Neuronal stem cell (in vitro differentiated cells): Measurements from ENCODE around the gene NEUROG3. TPM values are rescaled to one million over a fixed set of nuclear protein-coding genes. Genes with fewer than 3 reads are reported as not detected.

Source experiments
- DNase-seq: peaks from one replicate; pipeline ENCODE4 v3.0.0-alpha.2; 2013; ENCODE audit warnings: low spot score
- H2AFZ ChIP-seq: one replicate; pipeline ENCODE4 v1.6.1; 2013; ENCODE audit warnings: mild to moderate bottlenecking, low read length, inconsistent platforms
- H2AK5ac ChIP-seq: 2 replicates; pipeline ENCODE4 v1.6.1; 2013; ENCODE audit warnings: low read depth, mild to moderate bottlenecking, inconsistent platforms, low read length, moderate library complexity, mixed read lengths
- H2BK120ac ChIP-seq: 2 replicates; pipeline ENCODE4 v1.6.1; 2013; ENCODE audit warnings: low read depth, mild to moderate bottlenecking, inconsistent platforms, low read length, moderate library complexity, mixed read lengths
- H2BK12ac ChIP-seq: one replicate; pipeline ENCODE4 v1.6.1; 2013; ENCODE audit warnings: low read length, inconsistent platforms
- H2BK15ac ChIP-seq: 2 replicates; pipeline ENCODE4 v1.6.1; 2013; ENCODE audit warnings: mild to moderate bottlenecking, low read length, inconsistent platforms, mixed read lengths
- H2BK5ac ChIP-seq: one replicate; pipeline ENCODE4 v1.6.1; 2013; ENCODE audit warnings: inconsistent platforms, mild to moderate bottlenecking, low read length, moderate library complexity
- H3K14ac ChIP-seq: one replicate; pipeline ENCODE4 v1.6.1; 2013; ENCODE audit warnings: low read length, inconsistent platforms
- H3K18ac ChIP-seq: 2 replicates; pipeline ENCODE4 v1.6.1; 2013; ENCODE audit warnings: low read length, inconsistent platforms
- H3K23ac ChIP-seq: 2 replicates; pipeline ENCODE4 v1.6.1; 2013; ENCODE audit warnings: low read depth, mild to moderate bottlenecking, mixed read lengths, low read length, inconsistent platforms; ENCODE audit not compliant: poor library complexity
- H3K27ac ChIP-seq: replicated peaks from 3 replicates; pipeline ENCODE4 v1.5.1; 2013; ENCODE audit warnings: low read length, inconsistent platforms
- H3K27me3 ChIP-seq, 3 experiments: 2 replicates each; pipeline ENCODE4 v1.6.1; 2013; ENCODE audit warnings: low read length in 3 of 3, mild to moderate bottlenecking in 2 of 3, inconsistent platforms in 1 of 3, low read depth in 1 of 3, mixed read lengths in 1 of 3, moderate library complexity in 1 of 3; ENCODE audit not compliant: control insufficient read depth in 3 of 3, insufficient read depth in 3 of 3
- H3K36me3 ChIP-seq, 2 donors: replicated peaks in 1 of 2; 2 replicates each; pipeline ENCODE4 v1.6.1; 2013; ENCODE audit warnings: low read length in 2 of 2; ENCODE audit not compliant: control insufficient read depth in 2 of 2, insufficient read depth in 2 of 2
- H3K4ac ChIP-seq: 2 replicates; pipeline ENCODE4 v1.6.1; 2013; ENCODE audit warnings: inconsistent platforms, mild to moderate bottlenecking, low read length, moderate library complexity
- H3K4me1 ChIP-seq, 2 donors: 1 replicate in 1 of 2; 2 replicates in 1 of 2; pipeline ENCODE4 v1.6.1; 2013; ENCODE audit warnings: low read length in 2 of 2, low read depth in 1 of 2; ENCODE audit not compliant: control insufficient read depth in 2 of 2, insufficient read depth in 1 of 2
- H3K4me2 ChIP-seq: one replicate; pipeline ENCODE4 v1.6.1; 2013; ENCODE audit warnings: mild to moderate bottlenecking, low read length, inconsistent platforms; ENCODE audit not compliant: insufficient read depth, poor library complexity, severe bottlenecking
- H3K4me3 ChIP-seq, 2 donors: 2 replicates each; pipeline ENCODE4 v1.5.1; 2013; ENCODE audit warnings: low read length in 2 of 2, mild to moderate bottlenecking in 2 of 2, inconsistent platforms in 1 of 2, moderate library complexity in 1 of 2
- H3K79me1 ChIP-seq: one replicate; pipeline ENCODE4 v1.6.1; 2013; ENCODE audit warnings: low read depth, mild to moderate bottlenecking, inconsistent platforms, low read length, moderate library complexity
- H3K9ac ChIP-seq: one replicate; pipeline ENCODE4 v1.6.1; 2013; ENCODE audit warnings: mild to moderate bottlenecking, low read depth, low read length, inconsistent platforms; ENCODE audit not compliant: poor library complexity
- H3K9me3 ChIP-seq, 2 donors: replicated peaks in 1 of 2; 2 replicates each; pipeline versions ENCODE3 to v1.6.1; 2013; ENCODE audit warnings: low read length in 2 of 2, mild to moderate bottlenecking in 2 of 2, inconsistent platforms in 1 of 2, low read depth in 1 of 2, mixed read lengths in 1 of 2, moderate library complexity in 1 of 2; ENCODE audit not compliant: control insufficient read depth in 2 of 2, insufficient read depth in 1 of 2
- H4K8ac ChIP-seq: one replicate; pipeline ENCODE4 v1.6.1; 2013; ENCODE audit warnings: low read depth, mild to moderate bottlenecking, inconsistent platforms, low read length, moderate library complexity
- H4K91ac ChIP-seq: one replicate; pipeline ENCODE4 v1.6.1; 2013; ENCODE audit warnings: low read length, low read depth, mild to moderate bottlenecking, inconsistent platforms; ENCODE audit not compliant: poor library complexity
- WGBS, 2 donors: extraction: QIAGEN DNeasy Blood & Tissue Kit; methylation state at CpG; one replicate each; pipeline ENCODE4 v1.1.7; 2013; ENCODE audit warnings: missing lambda C conversion rate in 2 of 2, mixed read lengths in 1 of 2; ENCODE audit not compliant: insufficient read length in 2 of 2, insufficient replicate concordance in 1 of 2; ENCODE audit errors: extremely low coverage in 2 of 2; 5-methylcytosine and 5-hydroxymethylcytosine counted together
- polyA plus RNA-seq, 2 experiments: library from polyadenylated mRNA; stranded (reverse); fragments of 200-250 nt; gene quantifications; one replicate each; pipeline ENCODE4 v1.2.3, GENCODE V29; 2013

NEUROG3 gene, protein sequence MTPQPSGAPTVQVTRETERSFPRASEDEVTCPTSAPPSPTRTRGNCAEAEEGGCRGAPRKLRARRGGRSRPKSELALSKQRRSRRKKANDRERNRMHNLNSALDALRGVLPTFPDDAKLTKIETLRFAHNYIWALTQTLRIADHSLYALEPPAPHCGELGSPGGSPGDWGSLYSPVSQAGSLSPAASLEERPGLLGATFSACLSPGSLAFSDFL
- not detected for polyA plus RNA-seq (2013, experiment 1 of 2)
- not detected for polyA plus RNA-seq (2013, experiment 2 of 2)

- Histone ChIP-seq H3K36me3 (no peaks in the 10 kb centered on the region), H3K4ac (no peak within 1 kb of the TSS), H2BK15ac (peak within 1 kb of the TSS; percentile 98), H4K91ac (no peak within 1 kb of the TSS), H3K18ac (peak within 1 kb of the TSS; percentile 77), H3K14ac (no peak within 1 kb of the TSS), H3K9me3 (peaks cover 0 to 2% of the 10 kb centered on the region in 2 donors), H3K27ac (no peak within 1 kb of the TSS), H2BK120ac (no peak within 1 kb of the TSS), H2AK5ac (peak within 1 kb of the TSS; percentile 43), H3K9ac (peak within 1 kb of the TSS; percentile 10), H4K8ac (no peak within 1 kb of the TSS), H2BK12ac (peak within 1 kb of the TSS; percentile 63), H3K4me3 (peak within 1 kb of the TSS; percentile 51 to 54), H3K4me2 (peak within 1 kb of the TSS; percentile 57), H3K23ac (peak within 1 kb of the TSS; percentile 47), H3K79me1 (no peaks in the 10 kb centered on the region), H2AFZ (peak within 1 kb of the TSS; percentile 86), H2BK5ac (no peak within 1 kb of the TSS), H3K4me1 (peaks cover 18 to 38% of the 10 kb centered on the region in 2 donors), H3K27me3 (peaks cover 57 to 99% (median 98%) of the 10 kb centered on the region in 3 experiments)
- no peak for DNase-seq
- no CpG with 5 or more reads among the region's 53 CpGs for WGBS, 2 donors
Measured at GRCh38 chr10:69573056-69573806, at the start of gene NEUROG3. Gene NEUROG3, minus strand, starts transcription at chr10:69573422. Its CDS starts 379 bp downstream, at chr10:69573043.

DNA sequence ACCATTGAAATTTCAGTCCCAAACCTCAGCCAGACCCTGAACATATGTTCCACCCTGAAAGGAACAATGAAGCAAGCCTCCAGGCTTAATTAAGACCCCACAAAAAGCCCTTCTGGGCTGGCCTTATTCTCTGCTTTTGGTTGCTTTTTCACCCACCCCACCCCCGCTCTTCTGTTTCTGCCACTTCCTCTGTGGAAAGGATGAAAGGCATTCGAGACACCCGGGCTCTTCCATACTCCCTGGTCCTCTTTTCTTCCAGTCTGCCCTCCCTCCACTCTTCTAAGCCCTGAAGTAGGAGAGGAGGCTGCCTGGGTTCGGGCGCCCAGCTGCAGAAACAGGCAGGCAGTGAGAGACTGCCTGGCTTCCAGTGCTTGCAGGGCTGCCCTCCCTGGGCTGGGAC lies 47.4 kb upstream of the NEUROG3 start:
- peaks cover 0 to 23% (median 0%) of the 10 kb centered on the region in 3 experiments for H3K27me3 ChIP-seq

DNA sequence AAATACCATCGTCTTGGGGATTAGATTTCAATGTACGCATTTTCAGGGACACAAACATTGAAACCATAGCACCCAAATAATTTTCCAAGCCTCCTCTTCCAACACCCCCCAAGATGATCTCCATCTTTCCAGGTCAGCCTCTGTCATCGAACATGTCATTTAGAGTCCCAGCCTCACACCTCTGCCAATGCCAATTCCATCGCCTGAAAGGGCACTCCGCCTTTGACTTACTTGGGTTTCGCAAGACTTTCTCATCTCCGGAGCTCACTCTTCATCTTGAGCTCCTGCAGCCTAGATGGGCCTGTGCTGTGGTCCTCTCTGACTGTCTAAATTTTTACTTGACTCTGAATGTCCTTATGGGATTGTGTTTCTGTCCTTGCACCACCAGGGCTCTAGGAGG lies 46.4 kb upstream of the NEUROG3 start:
- Histone ChIP-seq H3K27ac (no peak overlapping the region), H3K9ac (no peak overlapping the region), H4K8ac (no peak overlapping the region), H3K9me3 (peaks cover 3 to 5% of the 10 kb centered on the region in 2 donors), H3K27me3 (peaks cover 0 to 23% (median 0%) of the 10 kb centered on the region in 3 experiments), H3K14ac (no peak overlapping the region), H3K23ac (no peak overlapping the region), H2BK120ac (no peak overlapping the region), H3K4me3 (no peak overlapping the region), H2BK5ac (no peak overlapping the region), H2AFZ (no peak overlapping the region), H4K91ac (no peak overlapping the region), H3K4me2 (no peak overlapping the region), H3K4ac (no peak overlapping the region), H2BK15ac (no peak overlapping the region), H2BK12ac (no peak overlapping the region), H3K18ac (no peak overlapping the region), H3K4me1 (peaks cover 0 to 9% of the 10 kb centered on the region in 2 donors), H2AK5ac (no peak overlapping the region), H3K79me1 (no peaks in the 10 kb centered on the region), H3K36me3 (no peaks in the 10 kb centered on the region)
- no CpG with 5 or more reads among the region's 7 CpGs for WGBS, 2 donors
- no peak for DNase-seq

More for the DNA sequence above, 47.4 kb upstream of the NEUROG3 start:
- Histone ChIP-seq H3K18ac (peak overlapping the region; percentile 33), H3K4ac (no peak overlapping the region), H3K27ac (peak overlapping the region; percentile 36), H2BK5ac (peak overlapping the region; percentile 29), H3K4me1 (peaks cover 0 to 9% of the 10 kb centered on the region in 2 donors), H2BK12ac (no peak overlapping the region), H2BK120ac (no peak overlapping the region), H3K36me3 (no peaks in the 10 kb centered on the region), H4K91ac (peak overlapping the region; percentile 38), H3K79me1 (no peaks in the 10 kb centered on the region), H2AFZ (peak overlapping the region; percentile 63), H3K4me2 (no peak overlapping the region), H3K9me3 (peaks cover 3 to 5% of the 10 kb centered on the region in 2 donors), H2BK15ac (peak overlapping the region; percentile 35), H3K4me3 (no peak overlapping the region), H2AK5ac (no peak overlapping the region), H4K8ac (no peak overlapping the region), H3K9ac (no peak overlapping the region), H3K23ac (no peak overlapping the region), H3K14ac (no peak overlapping the region)
- DNase-seq, result no peak
- no CpG with 5 or more reads among the region's 5 CpGs for WGBS, 2 donors

GRCh38 chr10:69618746-69619145 lies 45.5 kb upstream of the NEUROG3 start:
- H3K18ac ChIP-seq, result no peak overlapping the region
- no peak overlapping the region for H4K8ac ChIP-seq
- peaks cover 0 to 23% (median 0%) of the 10 kb centered on the region in 3 experiments for H3K27me3 ChIP-seq
- H2BK120ac ChIP-seq, result peak overlapping the region; percentile 6
- H3K79me1 ChIP-seq, result no peaks in the 10 kb centered on the region
- H3K4me3 ChIP-seq, result no peak overlapping the region
- H3K4ac ChIP-seq, result no peak overlapping the region
- H2AFZ ChIP-seq, result no peak overlapping the region
- no peak overlapping the region for H3K14ac ChIP-seq
- H3K23ac ChIP-seq, result no peak overlapping the region
- H3K9me3 ChIP-seq, result peaks cover 0 to 5% of the 10 kb centered on the region in 2 donors
- H2AK5ac ChIP-seq, result peak overlapping the region; percentile 72
- peak overlapping the region; percentile 40 for H2BK15ac ChIP-seq
- H3K4me1 ChIP-seq, result peaks cover 0 to 9% of the 10 kb centered on the region in 2 donors
- no peak overlapping the region for H2BK5ac ChIP-seq
- WGBS, 2 donors, result no CpG with 5 or more reads among the region's 2 CpGs
- no peak overlapping the region for H3K9ac ChIP-seq
- H3K4me2 ChIP-seq, result no peak overlapping the region
- no peak overlapping the region for H4K91ac ChIP-seq
- H2BK12ac ChIP-seq, result no peak overlapping the region
- DNase-seq, result no peak
- H3K27ac ChIP-seq, result no peak overlapping the region
- no peaks in the 10 kb centered on the region for H3K36me3 ChIP-seq
